HEK293T (cell line): ENCODE data around the gene LTK.

Experiments used
- ARNT ChIP-seq: fragments of 450-650 bp; IDR thresholded peaks from 2 replicates; pipeline ENCODE4 v1.6.1; 2017; ENCODE audit warnings: mild to moderate bottlenecking
- BHLHE40 ChIP-seq: fragments of 450-650 bp; IDR thresholded peaks from 2 replicates; pipeline ENCODE4 v1.6.1; 2016; ENCODE audit warnings: mild to moderate bottlenecking, moderate library complexity, borderline replicate concordance
- FOXK2 ChIP-seq: fragments of 450-650 bp; IDR thresholded peaks from 2 replicates; pipeline ENCODE4 v1.6.1; 2016; ENCODE audit warnings: mild to moderate bottlenecking
- HDGF ChIP-seq: fragments of 450-650 bp; IDR thresholded peaks from 2 replicates; pipeline ENCODE4 v1.6.1; 2017; ENCODE audit warnings: antibody characterized with exemption, borderline replicate concordance
- LEF1 ChIP-seq: fragments of 450-650 bp; IDR thresholded peaks from 2 replicates; pipeline ENCODE4 v1.6.1; 2017; ENCODE audit warnings: mild to moderate bottlenecking, borderline replicate concordance
- NFRKB ChIP-seq: fragments of 450-650 bp; IDR thresholded peaks from 2 replicates; pipeline ENCODE4 v1.6.1; 2016; ENCODE audit warnings: mild to moderate bottlenecking, moderate library complexity
- PKNOX1 ChIP-seq: fragments of 450-650 bp; IDR thresholded peaks from 2 replicates; pipeline ENCODE4 v1.6.1; 2016
- SP1 ChIP-seq: fragments of 450-650 bp; IDR thresholded peaks from 2 replicates; pipeline ENCODE4 v1.6.1; 2017
- TARDBP ChIP-seq: fragments of 450-650 bp; IDR thresholded peaks from 2 replicates; pipeline ENCODE4 v1.6.1; 2016

GRCh38 chr15:41492597-41493204 lies 20.9 kb downstream of the LTK start:
- TF ChIP-seq BHLHE40 (no peak), HDGF (no peak), PKNOX1 (no peak), LEF1 (no peak), ARNT (no peak), SP1 (no peak), FOXK2 (no peak), NFRKB (no peak), TARDBP (no peak)
